H54 (cell line): ENCODE data around the gene ASIC4.

Experiments used
- DNase-seq: peaks from one replicate; pipeline ENCODE4 v3.0.0; 2011; ENCODE audit warnings: low spot score, mixed read lengths; ENCODE audit not compliant: insufficient read length
- FAIRE-seq: peaks from 3 replicates; lab custom pipeline; 2011; peaks lifted over from hg19 to GRCh38; lab: Jason Lieb, UNC
- POLR2A ChIP-seq: IDR thresholded peaks from 2 replicates; pipeline ENCODE4 v1.6.1; 2011; ENCODE audit warnings: low read depth, mild to moderate bottlenecking, low read length

Gene ASIC4

DNA sequence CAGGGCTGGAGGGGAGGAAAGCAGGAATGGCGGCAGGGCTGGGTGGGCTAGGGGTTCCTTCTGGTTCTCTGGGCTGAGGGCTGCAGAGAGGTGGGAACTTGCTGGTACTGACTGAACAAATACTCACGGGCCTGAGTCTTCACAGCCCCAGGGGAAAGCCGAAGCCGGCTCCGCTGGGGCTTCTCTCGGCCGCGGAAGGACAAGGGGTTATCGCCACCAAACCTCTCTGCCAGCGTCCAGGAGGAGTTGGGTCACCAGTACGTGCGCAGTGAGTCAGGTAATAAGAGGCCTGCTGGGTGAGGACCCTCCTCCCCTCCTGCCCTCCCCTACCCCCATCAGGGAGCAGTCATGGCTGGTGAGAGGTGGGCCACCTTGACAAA, 29.1 kb upstream of the ASIC4 start:
- FAIRE-seq (no peak), DNase-seq (no peak)
- TF ChIP-seq POLR2A: no peak

DNA sequence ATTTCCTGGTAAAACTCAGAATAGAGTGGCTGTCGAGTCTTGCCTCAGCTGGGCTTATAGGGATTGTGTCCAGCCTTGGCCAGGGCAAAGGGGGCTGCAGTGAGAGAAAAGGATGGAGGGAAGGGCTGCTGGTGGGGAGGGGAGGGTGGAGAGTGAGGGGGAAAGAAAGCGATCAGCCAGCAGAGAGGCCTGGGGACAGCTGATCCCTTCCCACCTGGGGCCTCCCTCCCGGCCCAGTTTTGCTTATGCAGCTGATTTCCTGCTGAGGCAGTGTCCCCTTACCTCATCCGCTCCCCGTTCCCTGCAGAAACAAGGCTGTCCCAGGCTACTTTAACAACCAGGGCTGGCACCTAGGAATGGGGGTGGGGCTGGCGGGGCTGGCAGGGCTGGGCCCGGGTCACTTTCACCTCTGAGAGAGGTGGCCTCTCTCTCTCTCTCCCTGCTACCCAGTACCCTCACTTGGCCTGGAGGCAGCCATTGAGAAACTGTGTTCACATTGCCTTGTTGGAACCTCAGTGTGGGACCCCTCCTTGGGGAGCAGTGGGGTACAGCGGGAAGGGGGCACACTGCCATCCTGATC, 27.8 kb upstream of the ASIC4 start:
- FAIRE-seq (no peak), DNase-seq (no peak)
- no peak for TF ChIP-seq POLR2A

DNA sequence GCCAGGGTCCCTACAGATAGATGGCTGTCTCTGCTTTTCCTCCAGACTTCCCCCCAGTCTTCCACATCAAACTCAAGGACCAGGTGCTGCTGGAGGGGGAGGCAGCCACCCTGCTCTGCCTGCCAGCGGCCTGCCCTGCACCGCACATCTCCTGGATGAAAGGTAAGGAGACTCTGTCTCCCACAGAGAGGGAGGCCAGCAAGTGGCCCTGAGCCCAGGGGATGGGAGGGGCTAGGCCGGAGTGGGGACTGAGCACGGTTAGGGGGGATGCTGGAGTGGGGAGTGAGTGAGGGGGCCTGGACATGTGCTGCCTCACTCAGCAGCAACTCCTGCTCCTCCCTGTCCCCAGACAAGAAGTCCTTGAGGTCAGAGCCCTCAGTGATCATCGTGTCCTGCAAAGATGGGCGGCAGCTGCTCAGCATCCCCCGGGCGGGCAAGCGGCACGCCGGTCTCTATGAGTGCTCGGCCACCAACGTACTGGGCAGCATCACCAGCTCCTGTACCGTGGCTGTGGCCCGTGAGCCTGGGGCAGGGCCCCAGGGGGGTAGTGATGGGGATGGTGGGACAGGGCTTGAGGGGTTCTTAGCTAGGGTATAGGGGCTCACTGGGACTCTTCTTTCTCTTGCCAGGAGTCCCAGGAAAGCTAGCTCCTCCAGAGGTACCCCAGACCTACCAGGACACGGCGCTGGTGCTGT, 26.0 kb upstream of the ASIC4 start:
- DNase-seq (no peak), FAIRE-seq (no peak)
- TF ChIP-seq POLR2A: no peak

DNA sequence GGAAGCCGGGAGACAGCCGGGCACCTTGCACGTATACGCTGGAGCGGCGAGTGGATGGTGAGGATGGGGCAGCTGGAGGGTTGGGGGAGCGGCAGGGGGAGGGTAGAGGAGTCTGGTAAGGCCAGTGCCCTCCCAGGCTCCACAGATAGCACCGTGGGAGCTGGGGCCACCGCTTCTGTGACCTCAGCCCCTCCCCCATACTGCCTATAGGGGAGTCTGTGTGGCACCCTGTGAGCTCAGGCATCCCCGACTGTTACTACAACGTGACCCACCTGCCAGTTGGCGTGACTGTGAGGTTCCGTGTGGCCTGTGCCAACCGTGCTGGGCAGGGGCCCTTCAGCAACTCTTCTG, 25.5 kb upstream of the ASIC4 start:
- TF ChIP-seq POLR2A: no peak
- no peak for DNase-seq
- no peak for FAIRE-seq

DNA sequence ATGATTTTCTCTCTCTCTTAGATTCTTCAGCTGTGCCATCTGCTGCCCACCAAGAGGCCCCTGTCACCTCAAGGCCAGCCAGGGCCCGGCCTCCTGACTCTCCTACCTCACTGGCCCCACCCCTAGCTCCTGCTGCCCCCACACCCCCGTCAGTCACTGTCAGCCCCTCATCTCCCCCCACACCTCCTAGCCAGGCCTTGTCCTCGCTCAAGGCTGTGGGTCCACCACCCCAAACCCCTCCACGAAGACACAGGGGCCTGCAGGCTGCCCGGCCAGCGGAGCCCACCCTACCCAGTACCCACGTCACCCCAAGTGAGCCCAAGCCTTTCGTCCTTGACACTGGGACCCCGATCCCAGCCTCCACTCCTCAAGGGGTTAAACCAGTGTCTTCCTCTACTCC, 25.0 kb upstream of the ASIC4 start:
- FAIRE-seq: no peak
- TF ChIP-seq POLR2A: no peak
- DNase-seq: no peak

DNA sequence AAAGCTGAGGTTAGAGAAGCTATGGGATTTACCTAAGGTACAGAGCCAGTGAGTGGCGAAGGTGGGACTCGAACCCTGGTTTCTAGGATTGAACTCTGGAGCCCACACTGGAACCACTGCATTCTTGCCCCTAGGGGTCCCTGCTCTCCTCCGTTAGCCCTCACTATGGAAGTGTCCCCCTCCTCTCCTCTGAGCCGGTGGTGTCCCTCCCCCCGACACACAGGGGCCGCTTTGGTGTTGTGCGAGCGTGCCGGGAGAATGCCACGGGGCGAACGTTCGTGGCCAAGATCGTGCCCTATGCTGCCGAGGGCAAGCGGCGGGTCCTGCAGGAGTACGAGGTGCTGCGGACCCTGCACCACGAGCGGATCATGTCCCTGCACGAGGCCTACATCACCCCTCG, 24.1 kb upstream of the ASIC4 start:
- TF ChIP-seq POLR2A: no peak
- DNase-seq: no peak
- FAIRE-seq: no peak

DNA sequence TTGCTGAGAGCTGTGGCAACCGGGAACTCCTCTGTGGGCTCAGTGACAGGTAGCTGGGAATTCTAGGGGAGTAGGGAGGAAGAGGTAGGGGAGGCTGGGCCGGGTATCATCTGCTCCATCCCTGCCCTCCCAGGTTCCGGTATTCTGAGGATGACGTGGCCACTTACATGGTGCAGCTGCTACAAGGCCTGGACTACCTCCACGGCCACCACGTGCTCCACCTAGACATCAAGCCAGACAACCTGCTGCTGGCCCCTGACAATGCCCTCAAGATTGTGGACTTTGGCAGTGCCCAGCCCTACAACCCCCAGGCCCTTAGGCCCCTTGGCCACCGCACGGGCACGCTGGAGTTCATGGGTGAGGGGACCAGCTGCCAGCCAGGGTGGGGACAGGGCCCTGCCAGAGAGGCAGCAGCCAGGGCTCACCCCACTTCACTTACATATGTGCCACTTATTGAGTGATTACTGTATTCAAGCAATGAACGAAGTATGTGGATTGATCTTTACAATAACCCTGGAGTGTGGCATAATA, 23.6 kb upstream of the ASIC4 start:
- no peak for TF ChIP-seq POLR2A
- DNase-seq: no peak
- FAIRE-seq: no peak

DNA sequence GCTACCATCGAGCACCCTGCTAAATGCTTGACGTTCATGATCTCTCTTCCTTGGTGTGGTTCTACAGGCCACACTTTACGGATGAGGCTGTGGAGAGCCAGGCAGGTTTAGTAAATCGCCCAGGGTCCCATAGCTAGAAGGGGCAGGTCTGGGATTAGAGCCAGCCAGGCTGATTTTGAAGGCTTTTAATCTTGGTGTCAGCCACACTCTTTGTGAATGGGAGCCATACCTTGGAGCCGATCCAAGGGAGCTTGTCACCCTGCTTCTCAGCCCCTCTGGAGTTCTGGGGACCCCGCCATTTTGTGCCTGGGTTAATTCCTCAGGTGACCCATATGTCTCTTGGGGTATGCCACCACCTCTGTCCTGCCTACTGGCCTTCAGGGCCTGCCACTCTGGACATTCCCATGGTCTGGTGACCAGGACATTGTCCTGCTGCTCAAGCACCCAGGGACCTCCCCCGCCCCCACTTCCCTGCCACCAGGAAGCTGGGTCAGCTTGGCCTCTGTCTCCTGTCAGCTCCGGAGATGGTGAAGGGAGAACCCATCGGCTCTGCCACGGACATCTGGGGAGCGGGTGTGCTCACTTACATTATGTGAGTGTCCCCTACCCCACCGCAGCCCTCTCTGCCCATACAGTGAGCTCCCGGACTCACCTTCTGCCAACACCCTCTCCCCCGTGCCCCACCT, 22.9 kb upstream of the ASIC4 start:
- FAIRE-seq: no peak
- TF ChIP-seq POLR2A: no peak
- DNase-seq: no peak

DNA sequence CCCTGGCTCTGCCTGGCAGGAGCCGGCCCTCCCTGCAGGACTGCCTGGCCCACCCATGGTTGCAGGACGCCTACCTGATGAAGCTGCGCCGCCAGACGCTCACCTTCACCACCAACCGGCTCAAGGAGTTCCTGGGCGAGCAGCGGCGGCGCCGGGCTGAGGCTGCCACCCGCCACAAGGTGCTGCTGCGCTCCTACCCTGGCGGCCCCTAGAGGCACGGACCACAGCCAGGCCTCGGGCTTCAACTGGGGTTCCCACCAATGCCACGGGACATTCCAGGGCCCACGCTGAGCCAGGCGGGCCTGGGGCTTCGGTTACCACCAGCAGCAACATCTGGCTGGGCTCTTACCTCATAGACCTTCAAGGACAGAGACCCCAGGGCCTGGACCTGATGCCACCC, 21.7 kb upstream of the ASIC4 start:
- DNase-seq: no peak
- no peak for FAIRE-seq
- no peak for TF ChIP-seq POLR2A

DNA sequence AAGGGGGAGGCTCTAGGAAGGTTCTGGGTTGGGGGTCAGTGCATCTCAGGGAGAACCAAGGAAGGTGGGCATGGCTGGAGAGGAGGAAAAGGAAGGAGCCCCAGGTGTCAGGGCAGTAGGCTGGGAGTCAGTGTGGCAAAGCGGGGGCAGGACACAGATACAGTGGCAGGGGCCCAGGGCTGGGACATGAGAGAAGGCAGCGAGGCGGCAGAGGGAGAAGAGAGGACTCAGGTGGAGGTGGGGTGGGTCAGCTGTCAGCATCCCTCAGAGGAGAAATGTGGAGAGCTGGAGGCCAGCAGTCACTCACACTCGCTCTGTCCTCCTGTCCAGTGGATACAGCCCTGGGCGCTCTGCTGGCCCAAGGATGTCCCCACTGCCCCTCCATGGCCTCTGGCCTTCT, 21.2 kb upstream of the ASIC4 start:
- FAIRE-seq (no peak), DNase-seq (no peak)
- TF ChIP-seq POLR2A: no peak

DNA sequence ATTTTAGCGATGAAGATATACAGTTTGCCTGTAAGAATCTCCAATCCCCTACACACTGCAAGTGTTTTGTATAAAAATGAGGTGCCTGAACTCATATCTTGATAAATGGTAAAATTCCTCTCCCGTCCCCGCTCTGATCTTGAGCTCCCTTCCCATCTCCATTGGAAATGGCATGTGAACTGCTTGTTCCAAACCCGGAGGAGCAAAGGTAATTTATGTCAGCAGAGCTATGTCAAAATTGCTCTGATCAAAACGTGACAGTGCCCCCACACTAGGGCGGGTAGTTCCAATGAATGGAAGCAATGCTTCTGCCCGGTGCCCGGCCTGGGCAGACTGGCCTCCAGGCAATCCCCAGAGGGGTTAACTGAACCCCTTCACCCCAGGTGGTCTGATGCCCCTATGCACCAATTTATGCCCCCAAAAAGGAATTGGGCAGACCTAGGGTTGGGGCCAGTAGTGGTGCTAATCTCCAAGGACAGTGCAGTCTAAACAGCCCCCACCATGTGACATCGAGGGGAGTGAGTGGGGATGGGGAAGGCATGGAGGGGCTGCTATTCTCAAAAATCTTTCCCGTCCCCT, 19.2 kb upstream of the ASIC4 start:
- FAIRE-seq (no peak), DNase-seq (no peak)
- TF ChIP-seq POLR2A: no peak

DNA sequence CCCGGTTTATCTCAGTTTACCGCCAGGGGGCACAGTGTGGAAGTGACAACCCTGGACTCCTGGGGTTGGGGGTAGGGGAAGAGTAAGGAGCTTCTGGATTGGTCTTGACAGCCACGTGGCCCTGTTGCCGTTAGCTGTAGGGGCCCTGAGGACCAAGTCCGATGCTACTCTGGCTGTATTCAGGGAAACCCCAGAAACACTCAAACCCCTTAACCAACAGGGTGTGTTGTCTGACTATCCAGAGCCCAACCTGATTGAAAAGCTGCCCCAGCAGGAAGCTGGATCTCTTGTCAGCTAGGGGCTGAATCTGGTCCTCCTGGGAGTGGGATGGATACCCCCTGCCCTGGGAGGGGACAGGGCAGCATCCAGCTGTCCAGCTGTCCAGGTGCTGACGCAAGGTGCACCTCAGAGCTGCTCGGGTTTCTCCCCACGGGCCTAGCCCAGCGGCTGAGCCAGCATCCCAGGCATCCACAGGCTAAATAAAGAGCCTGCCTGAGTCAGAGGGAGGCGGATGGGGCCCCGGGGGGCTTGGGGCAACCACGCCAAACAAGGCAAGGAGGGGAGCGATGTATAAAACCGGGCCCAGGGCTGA, 18.7 kb upstream of the ASIC4 start:
- no peak for TF ChIP-seq POLR2A
- FAIRE-seq (no peak), DNase-seq (no peak)

DNA sequence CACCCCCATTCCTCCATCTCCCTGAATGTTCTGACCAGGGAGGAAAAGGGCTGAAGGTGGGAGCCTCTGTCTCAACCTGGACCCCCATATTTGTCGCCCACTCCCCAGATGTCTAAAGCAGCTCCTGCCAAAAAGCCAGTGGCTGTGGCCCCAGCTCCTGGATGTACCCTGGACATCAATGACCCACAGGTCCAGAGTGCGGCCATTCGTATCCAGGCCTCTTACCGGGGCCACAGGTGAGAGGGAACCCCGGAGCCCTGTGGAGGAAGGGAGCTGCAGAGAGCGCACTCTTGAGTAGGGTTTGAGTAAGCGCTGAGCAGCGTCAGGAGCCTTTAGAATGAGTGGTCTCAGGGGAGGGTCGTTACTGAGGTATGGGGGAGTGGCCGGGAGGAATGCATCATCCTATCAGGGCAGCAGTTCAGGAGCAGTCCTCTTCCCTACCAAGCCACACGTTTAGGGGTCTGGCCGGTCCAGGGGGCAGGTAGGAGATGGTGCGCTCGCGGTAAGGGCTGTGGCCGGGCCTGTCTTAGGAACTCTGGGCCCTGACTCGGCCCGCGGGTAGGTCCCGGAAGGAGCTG, 17.9 kb upstream of the ASIC4 start:
- DNase-seq: no peak
- no peak for TF ChIP-seq POLR2A
- FAIRE-seq: no peak
